Activated T-helper 1 cell treated with anti-CD3 and anti-CD28 coated beads, Interleukin-2, amount 50 U/mL, for 16 hours (primary cell): Measurements from ENCODE around the gene ST3GAL2.
A peak's percentile ranks its signal among the peaks of the same experiment; 100 is the strongest.
"Not testable (repeated sequence)": the region's sequence is repeated elsewhere in the genome, so short reads cannot be mapped to it uniquely, and the experiment has no call there.

ENCODE experiments used
- DNase-seq, 2 donors: peaks; one replicate each; pipeline ENCODE4 v3.0.0-alpha.2; 2020; ENCODE audit warnings: low read depth in 1 of 2, low spot score in 1 of 2

Gene ST3GAL2

GRCh38 chr16:70468776-70469525 lies 30.1 kb upstream of the ST3GAL2 start:
- DNase-seq, result no peak

DNA sequence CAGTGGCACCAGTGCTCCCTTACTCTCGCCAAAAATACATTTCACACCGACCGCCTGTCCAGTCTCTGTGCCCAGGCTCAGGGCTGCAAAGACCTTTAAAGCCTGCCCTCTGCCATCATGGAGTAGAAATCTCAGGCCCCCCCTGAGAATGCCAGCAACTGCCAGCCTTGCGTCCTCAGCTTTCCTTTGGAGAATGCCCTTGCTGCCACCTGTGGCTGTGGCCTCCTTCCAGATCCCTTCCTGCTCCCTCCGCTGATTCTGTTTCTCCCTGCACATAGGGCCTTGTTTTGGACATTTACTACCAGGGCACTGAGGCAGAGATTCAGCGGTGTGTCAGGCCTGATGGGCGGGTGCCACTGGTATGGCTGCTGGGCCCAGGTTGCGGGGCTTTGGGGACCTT lies 28.7 kb upstream of the ST3GAL2 start:
- DNase-seq, result no peak

DNA sequence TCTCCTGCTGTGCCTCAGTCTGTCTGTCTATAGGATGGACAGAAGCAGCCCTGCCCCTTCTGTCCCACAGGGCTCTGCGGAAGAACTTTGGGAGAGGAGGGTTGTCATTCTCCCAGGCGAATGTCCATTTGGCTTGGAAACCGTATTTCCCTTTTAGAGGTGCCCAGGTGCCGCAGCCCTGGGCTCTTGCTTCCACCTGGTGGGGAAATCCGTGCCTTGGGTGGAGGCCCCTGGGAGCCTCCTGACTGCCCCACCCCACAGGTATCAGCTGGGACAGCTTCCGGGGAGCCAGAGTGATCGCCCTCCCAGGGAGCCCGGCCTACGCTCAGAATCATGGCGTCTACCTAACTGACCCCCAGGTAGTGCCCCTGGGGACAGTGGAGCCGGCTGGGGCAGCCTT lies 28.2 kb upstream of the ST3GAL2 start:
- DNase-seq, result no peak

DNA sequence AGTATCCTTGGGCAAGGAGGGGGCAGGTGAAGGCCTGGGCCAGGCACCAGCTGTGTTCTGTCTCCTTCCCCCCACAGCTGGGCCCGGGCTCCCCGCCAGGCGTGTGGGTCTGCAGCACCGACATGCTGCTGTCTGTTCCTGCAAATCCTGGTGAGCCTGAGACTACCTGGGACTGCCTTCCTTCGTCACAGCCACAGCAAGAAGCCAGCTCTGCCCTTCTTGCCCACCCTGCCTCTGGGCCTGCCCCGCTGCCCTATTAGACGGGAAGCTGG lies 27.8 kb upstream of the ST3GAL2 start:
- DNase-seq, result no peak

DNA sequence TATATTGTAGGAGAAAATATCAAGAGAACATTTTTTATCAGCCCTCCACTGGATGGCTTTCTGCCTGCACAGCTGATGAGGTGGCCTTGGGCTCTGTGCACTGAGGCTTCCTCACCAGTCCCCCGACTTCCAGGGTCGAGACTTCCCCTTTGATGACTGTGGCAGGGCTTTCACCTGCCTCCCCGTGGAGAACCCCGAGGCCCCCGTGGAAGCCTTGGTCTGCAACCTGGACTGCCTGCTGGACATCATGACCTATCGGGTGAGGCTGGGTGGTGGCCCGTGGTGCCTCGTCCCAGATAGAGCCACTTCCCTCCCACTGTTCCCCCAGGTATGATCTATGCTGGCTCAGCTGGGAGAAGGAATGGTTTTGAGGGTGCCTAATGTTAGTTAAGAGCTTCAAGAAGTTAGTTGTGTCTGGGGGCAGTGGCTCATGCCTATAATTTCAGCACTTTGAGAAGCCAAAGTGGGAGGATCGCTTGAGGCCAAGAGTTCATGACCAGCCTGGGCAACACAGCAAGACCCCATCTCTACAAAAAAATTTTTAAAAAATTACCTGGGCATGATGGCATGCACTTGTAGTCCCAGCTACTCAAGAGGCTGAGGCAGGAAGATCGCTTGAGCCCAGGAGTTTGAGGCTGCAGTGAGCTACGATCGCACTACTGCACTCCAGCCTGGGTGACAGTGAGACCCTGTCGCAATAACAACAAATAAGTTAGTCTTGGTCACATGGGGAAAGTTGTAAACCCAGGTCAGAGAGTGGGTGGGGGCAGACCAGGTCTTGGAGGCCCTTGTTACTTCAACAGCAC lies 27.3 kb upstream of the ST3GAL2 start:
- DNase-seq, result no peak

DNA sequence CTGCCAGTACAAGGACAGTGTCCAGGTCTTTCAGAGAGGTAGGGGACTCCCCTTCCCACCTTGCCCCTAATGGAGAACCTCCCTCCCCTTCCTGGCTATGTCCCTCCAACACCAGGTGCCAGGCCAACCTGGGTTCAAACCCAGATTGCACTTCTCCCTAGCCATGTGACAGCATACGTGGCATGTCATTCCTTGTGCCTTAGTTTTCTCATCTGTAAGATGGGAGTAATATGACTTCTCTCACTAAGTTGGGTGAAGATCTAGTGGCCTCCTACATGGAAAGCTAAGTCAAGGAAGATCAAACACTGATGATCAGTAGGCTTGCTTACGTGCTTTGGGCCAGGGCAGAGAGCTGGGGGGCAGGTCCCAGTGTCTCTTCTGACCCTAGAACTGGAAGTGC lies 24.3 kb upstream of the ST3GAL2 start:
- DNase-seq, result no peak

- DNase-seq, result no peak
These were observed 21.9 kb upstream of the ST3GAL2 start for GRCh38 chr16:70460737-70461261.

DNA sequence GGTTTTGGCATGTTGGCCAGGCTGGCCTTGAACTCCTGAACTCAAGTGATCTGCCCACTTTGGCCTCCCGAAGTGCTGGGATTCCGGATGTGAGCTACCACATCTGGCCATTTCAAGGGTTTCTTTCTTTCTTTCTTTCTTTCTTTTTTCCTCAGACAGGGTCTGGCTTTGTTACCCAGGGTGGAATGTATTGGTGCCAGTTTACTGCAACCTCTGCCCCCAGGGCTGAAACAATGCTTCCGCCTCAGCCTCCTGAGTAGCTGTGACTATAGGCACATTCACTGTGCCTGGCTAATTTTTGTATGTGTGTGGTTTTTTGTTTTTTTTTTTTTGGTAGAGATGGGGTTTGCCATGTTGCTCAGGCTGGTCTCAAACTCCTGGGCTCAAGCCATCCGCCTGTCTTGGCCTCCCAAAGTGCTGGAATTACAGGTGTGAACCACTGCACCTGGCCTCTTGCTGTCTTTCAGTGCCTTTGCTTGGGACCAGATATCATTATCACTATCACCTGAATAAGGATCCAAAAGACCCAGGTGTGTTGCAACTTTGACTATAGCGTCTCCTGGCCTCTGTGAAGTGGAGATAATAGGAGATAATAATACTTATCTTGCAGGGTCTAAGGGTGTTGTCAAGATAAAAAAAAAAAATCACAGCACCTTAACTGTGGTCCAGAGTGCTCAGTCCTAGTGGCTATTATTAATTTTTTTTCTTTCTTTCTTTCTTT lies 18.7 kb upstream of the ST3GAL2 start:
- DNase-seq, result no peak

- DNase-seq, result no peak
These were observed 17.0 kb upstream of the ST3GAL2 start for GRCh38 chr16:70455910-70456309.

DNA sequence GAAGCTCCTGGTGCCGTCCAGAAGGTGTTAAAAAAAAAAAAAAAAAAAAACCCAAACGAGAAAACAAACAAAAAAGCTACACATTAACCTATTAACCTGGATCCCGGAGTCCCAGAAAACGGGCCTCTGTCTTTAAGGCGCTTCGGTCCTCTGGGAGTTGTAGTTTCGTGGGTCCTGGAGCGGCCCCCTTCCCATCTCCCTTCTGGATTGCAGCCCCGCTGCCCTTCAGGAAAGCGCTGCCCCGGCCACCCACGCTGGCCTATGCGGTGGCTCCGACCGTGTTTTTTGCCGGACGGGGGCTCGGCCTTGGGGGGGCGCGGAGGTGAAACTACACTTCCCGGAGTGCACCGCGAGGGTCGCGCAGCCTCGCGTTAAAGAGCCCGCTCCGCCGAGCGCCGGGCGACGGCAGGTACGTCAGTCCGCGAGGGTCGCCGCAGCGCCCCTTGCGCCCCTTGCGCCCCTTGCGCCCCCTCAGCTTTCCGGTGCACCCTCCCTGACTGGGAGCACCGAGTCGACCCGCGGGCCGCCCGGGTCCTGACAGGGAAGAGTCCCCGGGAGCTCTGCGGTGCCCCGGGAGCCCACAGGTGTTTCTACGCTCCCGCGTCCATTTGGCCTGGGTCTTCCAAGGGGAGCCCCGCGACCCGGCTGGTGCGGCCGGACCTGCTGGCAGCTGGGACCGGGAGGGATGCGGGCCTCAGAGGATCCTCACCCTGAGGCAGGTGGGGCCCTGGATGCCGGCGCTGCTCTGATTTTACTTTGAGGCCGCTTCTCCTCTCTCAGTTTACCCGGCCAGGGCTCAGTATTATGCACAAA lies 15.5 kb upstream of the ST3GAL2 start, which contains the start of gene FCSK:
TSS of gene FCSK (plus strand) at position 374 of the 813 bp plus-strand sequence. CDS start 8,596 bp downstream, outside the sequence.
- peak; percentile 48 to 50 for DNase-seq

DNA sequence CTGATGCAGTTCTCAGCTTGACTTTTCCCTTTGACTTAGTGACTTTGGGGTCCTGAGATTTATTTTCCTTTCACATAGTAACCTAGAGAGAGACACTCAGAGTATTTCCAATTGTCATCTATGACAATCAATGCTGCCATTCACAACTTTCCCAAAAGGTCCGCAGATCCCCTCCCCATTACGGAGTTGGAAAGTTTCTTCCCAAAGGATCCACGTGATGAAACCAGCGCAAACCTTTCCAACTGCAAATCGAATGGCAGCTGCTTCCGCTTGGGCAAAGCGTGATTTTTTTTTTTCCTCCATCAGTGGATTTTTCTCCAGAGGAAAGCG lies 15.0 kb upstream of the ST3GAL2 start:
- DNase-seq, result no peak

- DNase-seq, result no peak
These were observed 14.4 kb upstream of the ST3GAL2 start for GRCh38 chr16:70453117-70453891.

GRCh38 chr16:70451004-70451340 lies 12.1 kb upstream of the ST3GAL2 start:
- DNase-seq, result not testable (repeated sequence)

DNA sequence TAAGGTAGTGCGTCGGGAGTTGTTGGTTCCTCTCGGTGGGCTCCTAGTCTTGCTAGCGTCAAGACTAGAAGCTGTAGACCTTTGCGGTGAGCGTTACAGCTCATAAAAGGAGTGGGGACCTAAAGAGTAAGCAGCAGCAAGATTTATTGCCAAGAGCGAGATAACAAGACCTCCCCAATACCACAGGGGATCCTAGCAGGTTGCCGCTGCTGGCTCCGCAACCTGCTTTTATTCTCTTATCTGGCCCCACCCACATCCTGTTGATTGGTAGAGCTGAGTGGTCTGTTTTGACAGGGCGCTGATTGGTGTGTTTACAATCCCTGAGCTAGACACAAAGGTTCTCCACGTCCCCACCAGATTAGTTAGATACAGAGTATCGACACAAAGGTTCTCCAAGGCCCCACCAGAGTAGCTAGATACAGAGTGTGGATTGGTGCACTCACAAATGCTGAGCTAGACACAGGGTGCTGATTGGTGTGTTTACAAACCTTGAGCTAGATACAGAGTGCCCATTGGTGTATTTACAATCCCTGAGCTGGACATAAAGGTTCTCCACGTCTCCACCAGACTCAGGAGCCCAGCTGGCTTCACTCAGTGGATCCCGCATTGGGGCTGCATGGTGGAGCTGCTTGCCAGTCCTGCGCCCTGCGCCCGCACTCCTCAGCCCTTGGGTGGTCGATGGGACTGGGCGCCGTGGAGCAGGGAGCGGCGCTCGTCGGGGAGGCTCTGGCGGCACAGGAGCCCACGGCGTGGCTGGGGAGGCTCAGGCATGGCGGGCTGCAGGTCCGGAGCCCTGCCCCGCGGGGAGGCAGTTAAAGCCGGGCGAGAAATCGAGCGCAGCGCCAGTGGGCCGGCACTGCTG lies 11.5 kb upstream of the ST3GAL2 start:
- DNase-seq, result not testable (repeated sequence)

DNA sequence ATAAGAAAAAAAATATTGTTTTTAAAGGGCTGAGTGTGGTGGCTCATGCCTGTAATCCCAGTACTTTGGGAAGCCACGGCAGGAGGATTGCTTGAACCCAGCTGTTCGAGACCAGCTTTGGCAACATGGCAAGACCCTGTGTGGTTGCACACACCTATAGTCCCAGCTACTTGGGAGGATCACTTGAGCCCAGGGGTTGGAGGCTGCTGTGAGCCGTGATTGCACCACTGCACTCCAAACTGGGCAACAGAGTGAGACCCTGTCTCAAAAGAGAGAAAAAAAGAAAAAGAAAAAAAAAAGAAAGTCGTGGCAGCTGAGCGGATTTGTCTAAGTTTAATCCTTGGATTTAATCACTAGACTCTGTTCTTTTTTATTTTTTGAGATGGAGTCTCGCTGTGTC lies 9.2 kb upstream of the ST3GAL2 start:
- DNase-seq, result no peak

- no peak for DNase-seq
These were observed 5.6 kb upstream of the ST3GAL2 start for GRCh38 chr16:70444249-70445063.

DNA sequence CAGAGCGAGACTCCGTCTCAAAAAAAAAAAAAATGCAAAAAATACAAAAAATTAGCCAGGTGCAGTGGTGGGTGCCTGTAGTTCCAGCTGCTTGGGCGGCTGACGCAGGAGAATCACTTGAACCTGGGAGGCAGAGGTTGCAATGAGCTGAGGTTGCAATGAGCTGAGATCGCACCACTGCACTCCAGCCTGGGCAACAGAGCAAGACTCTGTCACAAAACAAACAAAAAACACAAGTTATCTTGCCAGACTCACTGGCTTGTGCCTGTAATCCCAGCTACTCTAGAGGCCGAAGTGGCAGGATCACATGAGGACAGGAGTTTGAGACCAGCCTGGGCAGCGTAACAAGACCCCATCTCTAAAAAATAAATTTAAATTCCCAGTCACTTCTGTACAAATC lies 3.4 kb upstream of the ST3GAL2 start:
- DNase-seq, result no peak

GRCh38 chr16:70441406-70441990 lies 2.6 kb upstream of the ST3GAL2 start:
- DNase-seq, result no peak
